ENCODE results near the gene TBCK. TPM values are rescaled to one million over a fixed set of nuclear protein-coding genes. Genes with fewer than 3 reads are reported as not detected.

TBCK gene
- total and polyA plus RNA-seq, 2 of the 8 experiments (the other 6 are each of a cell fraction or from before 2014, with no cell fraction given), result 10.2 to 18.7 TPM

GRCh38 chr4:106333186-106333585 lies 17.2 kb upstream of the TBCK start (continued):
- TF ChIP-seq BACH1 (IDR thresholded peaks at IDR 0.05; ENCODE audit: low read length) (no peak), CBX5 (IDR thresholded peaks at IDR 0.05; ENCODE audit: low read depth, low read length) (no peak), SP1 (IDR thresholded peaks at IDR 0.05; ENCODE audit: low read depth, low read length) (no peak), SIX5 (IDR thresholded peaks at IDR 0.05; ENCODE audit: low read depth, low read length) (no peak), KDM5A (IDR thresholded peaks at IDR 0.05; ENCODE audit: low read length) (no peak), GTF2F1 (IDR thresholded peaks at IDR 0.05; ENCODE audit: borderline replicate concordance, low read depth, low read length) (no peak), KDM4A (IDR thresholded peaks at IDR 0.05; ENCODE audit: low read depth, low read length, severe bottlenecking) (no peak)
